ENCODE results near the gene ACSF2.
A peak's percentile ranks its signal among the peaks of the same experiment; 100 is the strongest.
"Not testable (repeated sequence)": the region's sequence is repeated elsewhere in the genome, so short reads cannot be mapped to it uniquely, and the experiment has no call there.

ACSF2 gene

DNA sequence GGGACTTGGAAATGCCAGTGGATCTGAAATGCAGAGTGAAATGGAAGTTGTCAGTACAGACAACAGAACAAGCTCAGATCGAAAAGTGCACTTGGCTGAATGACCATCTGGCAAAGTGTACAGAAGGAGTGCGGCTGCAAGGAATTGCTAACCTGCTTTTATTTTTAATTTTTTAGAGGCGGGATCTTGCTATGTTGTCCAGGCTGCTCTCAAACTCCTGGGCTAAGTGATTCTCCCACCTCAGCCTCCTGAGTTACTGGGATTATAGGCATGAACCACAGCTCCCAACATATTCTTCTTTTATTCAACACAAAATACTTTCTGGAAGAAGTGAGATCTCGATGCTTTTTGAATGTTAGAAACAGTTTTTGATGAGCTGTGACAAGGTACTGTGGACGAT lies 32.3 kb upstream of the ACSF2 start:
- no peaks in the 10 kb centered on the region for H3K9me3 ChIP-seq (ENCODE audit: control insufficient read depth in 2 of 2, low read length in 2 of 2)
- peaks cover 21% of the 10 kb centered on the region for H3K4me1 ChIP-seq (ENCODE audit: control insufficient read depth, insufficient read depth, low read length)
- peaks cover 48 to 53% of the 10 kb centered on the region in 2 donors for H3K36me3 ChIP-seq (ENCODE audit: control insufficient read depth in 2 of 2, insufficient read depth in 2 of 2, low read length in 2 of 2)
- H3K27ac ChIP-seq (ENCODE audit: low read length): no peak overlapping the region
- H3K4me3 ChIP-seq (ENCODE audit: low read length in 2 of 2): no peak overlapping the region
- H3K9ac ChIP-seq (ENCODE audit: low read length in 2 of 2): no peak overlapping the region
- no peaks in the 10 kb centered on the region for H3K27me3 ChIP-seq (ENCODE audit: control insufficient read depth in 1 of 2, insufficient read depth in 2 of 2, low read length in 2 of 2)

DNA sequence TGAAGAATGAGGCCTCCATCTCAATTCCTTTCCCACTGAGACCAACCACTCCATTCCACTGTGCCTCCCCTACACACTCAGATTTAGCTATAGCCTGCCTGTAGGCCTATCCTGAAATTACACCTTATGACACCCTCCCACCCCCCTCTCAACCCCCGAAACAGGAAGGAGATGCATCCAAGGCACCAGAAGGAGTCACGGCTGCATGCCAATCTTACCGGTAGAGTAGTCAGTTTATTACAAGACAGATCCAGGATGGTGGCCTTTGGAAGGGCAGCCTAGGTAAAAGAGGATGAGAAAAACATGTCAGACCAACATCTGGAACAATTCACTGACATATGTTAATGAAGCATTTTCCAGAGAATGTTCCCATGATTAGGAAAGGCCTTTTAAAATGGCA lies 31.3 kb upstream of the ACSF2 start:
- Histone ChIP-seq H3K36me3 (ENCODE audit: control insufficient read depth in 2 of 2, insufficient read depth in 2 of 2, low read length in 2 of 2) (peaks cover 39 to 43% of the 10 kb centered on the region in 2 donors), H3K27me3 (ENCODE audit: control insufficient read depth in 1 of 2, insufficient read depth in 2 of 2, low read length in 2 of 2) (no peaks in the 10 kb centered on the region), H3K9me3 (ENCODE audit: control insufficient read depth in 2 of 2, low read length in 2 of 2) (no peaks in the 10 kb centered on the region), H3K4me1 (ENCODE audit: control insufficient read depth, insufficient read depth, low read length) (peaks cover 21% of the 10 kb centered on the region), H3K9ac (ENCODE audit: low read length in 2 of 2) (no peak overlapping the region), H3K4me3 (ENCODE audit: low read length in 2 of 2) (no peak overlapping the region), H3K27ac (ENCODE audit: low read length) (no peak overlapping the region)

DNA sequence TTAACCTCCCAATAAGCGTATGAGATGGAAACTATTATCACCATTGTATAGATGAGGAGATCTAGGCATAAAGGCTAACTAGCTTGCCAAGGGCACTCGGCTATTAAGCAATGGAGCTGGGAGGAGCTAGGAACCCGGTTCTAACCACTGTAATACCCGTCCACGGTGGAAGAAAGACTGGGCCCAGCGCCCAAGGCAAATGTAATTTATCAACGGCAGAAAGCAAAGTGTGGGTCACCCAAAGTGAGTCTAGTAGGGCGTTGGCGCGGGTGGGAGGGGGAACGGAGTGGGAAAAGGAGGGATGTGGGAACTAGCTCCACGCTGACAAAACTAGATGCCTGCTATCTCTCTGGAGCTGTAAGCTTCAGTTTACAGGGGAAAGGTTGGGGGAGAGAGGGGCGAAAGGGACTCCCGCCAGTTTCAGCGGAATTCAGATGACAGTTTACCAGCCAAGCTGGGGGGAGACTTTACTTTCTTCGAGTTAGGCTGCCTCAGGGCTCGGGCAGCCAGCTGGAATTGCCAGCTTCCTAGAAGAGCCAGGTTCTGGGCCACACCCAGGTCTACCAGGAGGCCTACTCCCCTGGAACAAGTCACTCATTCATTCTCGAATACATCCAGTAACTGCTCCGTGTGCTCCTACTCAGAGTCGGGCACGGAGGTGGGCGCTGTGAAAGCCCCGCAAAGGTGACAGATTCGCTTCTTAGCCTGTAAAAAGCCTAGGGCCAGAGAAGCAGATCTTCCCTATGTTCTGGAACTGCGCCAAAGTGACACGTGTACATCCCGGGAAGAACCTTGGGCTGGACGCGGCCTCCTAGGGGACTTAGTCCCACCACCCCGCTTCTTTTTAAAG lies 29.5 kb upstream of the ACSF2 start:
- H3K4me3 ChIP-seq (ENCODE audit: low read length in 2 of 2): peak overlapping the region; percentile 95 to 96

DNA sequence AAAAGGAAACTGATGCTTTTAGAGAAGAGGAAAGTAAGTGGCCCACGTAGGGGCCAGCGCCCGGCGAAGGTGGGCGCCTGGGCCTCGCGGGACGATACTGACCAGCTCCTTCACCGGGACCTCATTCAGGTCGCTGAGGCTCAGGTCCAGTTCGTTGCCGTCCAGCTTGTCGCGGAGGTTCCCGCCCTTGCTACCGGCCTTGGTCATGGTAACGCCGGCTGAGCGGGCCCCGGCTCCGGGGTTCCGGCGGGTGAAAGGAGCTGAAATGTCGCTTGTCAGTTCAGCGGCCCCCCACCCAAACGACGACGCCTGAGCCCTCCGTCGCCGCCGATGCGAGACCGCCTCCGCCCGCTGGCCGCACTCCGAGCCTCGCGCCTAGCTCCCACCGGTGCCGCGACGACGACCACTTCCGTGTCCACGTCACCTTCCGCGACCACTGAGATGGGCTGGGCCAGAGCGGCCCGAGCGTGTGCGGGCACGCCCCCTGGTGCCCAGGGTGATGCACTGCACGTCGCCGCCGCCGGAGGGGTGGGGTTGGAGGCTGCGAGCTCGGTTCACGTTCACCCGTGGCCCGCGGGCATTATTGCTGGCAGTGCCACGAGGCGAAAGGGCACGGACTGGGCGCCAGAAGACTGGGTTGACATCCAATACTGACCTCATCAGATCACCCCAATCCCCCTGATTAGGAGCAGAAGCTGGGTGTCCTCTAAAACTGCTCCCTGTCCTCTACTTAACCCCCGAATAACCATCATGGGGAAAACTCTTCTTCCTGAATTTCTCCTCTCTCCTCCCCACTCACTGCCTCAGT lies 28.7 kb upstream of the ACSF2 start, which contains the start of gene LRRC59:
Gene LRRC59 (minus strand): TSS at position 413 of the 808 bp plus-strand sequence. CDS start 206 bp downstream, at position 207.
- H3K27ac ChIP-seq (ENCODE audit: low read length): peak within 1 kb of the TSS; percentile 41
- peaks cover 22 to 26% of the 10 kb centered on the region in 2 donors for H3K36me3 ChIP-seq (ENCODE audit: control insufficient read depth in 2 of 2, insufficient read depth in 2 of 2, low read length in 2 of 2)
- peaks cover 21% of the 10 kb centered on the region for H3K4me1 ChIP-seq (ENCODE audit: control insufficient read depth, insufficient read depth, low read length)
- H3K4me3 ChIP-seq (ENCODE audit: low read length in 2 of 2): peak within 1 kb of the TSS; percentile 95 to 96
- no peaks in the 10 kb centered on the region for H3K27me3 ChIP-seq (ENCODE audit: control insufficient read depth in 1 of 2, insufficient read depth in 2 of 2, low read length in 2 of 2)
- H3K9ac ChIP-seq (ENCODE audit: low read length in 2 of 2): peak within 1 kb of the TSS; percentile 90 to 94
- no peaks in the 10 kb centered on the region for H3K9me3 ChIP-seq (ENCODE audit: control insufficient read depth in 2 of 2, low read length in 2 of 2)

More for the DNA sequence above, 29.5 kb upstream of the ACSF2 start:
- Histone ChIP-seq H3K27me3 (ENCODE audit: control insufficient read depth in 1 of 2, insufficient read depth in 2 of 2, low read length in 2 of 2) (no peaks in the 10 kb centered on the region), H3K36me3 (ENCODE audit: control insufficient read depth in 2 of 2, insufficient read depth in 2 of 2, low read length in 2 of 2) (peaks cover 30 to 32% of the 10 kb centered on the region in 2 donors), H3K4me1 (ENCODE audit: control insufficient read depth, insufficient read depth, low read length) (peaks cover 21% of the 10 kb centered on the region), H3K9me3 (ENCODE audit: control insufficient read depth in 2 of 2, low read length in 2 of 2) (no peaks in the 10 kb centered on the region), H3K9ac (ENCODE audit: low read length in 2 of 2) (peak overlapping the region; percentile 90 to 94), H3K27ac (ENCODE audit: low read length) (no peak overlapping the region)

DNA sequence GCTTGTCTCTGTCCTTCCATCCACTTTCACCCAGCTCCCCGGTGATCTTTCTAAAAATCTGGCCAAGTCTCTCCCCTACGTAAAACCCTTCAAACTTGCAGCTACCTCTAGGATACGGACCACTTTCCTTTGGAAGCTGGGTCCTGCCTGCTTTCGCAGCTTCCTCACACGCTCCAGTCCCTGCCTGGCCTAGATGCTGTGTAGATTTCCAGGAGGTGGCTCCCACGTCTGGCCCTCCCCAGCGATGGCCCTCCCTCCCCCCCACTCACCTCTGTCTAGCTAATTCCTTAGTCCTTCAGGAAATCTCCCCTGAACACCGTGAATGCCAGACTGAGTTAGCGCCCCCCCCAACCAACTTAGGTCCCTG lies 28.1 kb upstream of the ACSF2 start:
- Histone ChIP-seq H3K4me3 (ENCODE audit: low read length in 2 of 2) (peak overlapping the region; percentile 95 to 96), H3K27me3 (ENCODE audit: control insufficient read depth in 1 of 2, insufficient read depth in 2 of 2, low read length in 2 of 2) (no peaks in the 10 kb centered on the region), H3K27ac (ENCODE audit: low read length) (no peak overlapping the region), H3K36me3 (ENCODE audit: control insufficient read depth in 2 of 2, insufficient read depth in 2 of 2, low read length in 2 of 2) (peaks cover 16 to 20% of the 10 kb centered on the region in 2 donors), H3K9ac (ENCODE audit: low read length in 2 of 2) (peak overlapping the region; percentile 60 to 94), H3K4me1 (ENCODE audit: control insufficient read depth, insufficient read depth, low read length) (peaks cover 21% of the 10 kb centered on the region), H3K9me3 (ENCODE audit: control insufficient read depth in 2 of 2, low read length in 2 of 2) (no peaks in the 10 kb centered on the region)

DNA sequence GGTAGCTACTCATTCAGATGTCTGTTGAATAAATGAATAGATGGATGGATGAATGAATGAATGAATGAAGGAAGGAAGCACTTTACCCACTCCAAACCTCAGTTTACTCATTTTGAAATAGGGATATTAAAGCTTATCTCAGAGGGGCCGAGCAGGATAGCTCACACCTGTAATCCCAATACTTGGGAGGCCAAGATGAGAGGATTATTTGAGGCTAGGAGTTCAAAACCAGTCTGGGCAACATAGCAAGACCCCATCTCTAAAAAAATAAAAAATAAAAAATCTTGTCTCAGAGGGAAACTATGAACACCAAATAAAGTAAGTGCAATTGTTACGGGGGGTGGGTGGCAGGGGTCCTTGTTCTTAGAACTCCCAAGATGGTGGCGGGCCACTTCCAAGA lies 27.3 kb upstream of the ACSF2 start:
- peaks cover 21% of the 10 kb centered on the region for H3K4me1 ChIP-seq (ENCODE audit: control insufficient read depth, insufficient read depth, low read length)
- peaks cover 9 to 13% of the 10 kb centered on the region in 2 donors for H3K36me3 ChIP-seq (ENCODE audit: control insufficient read depth in 2 of 2, insufficient read depth in 2 of 2, low read length in 2 of 2)
- H3K9me3 ChIP-seq (ENCODE audit: control insufficient read depth in 2 of 2, low read length in 2 of 2); H3K27ac ChIP-seq (ENCODE audit: low read length); H3K4me3 ChIP-seq (ENCODE audit: low read length in 2 of 2); H3K27me3 ChIP-seq (ENCODE audit: control insufficient read depth in 1 of 2, insufficient read depth in 2 of 2, low read length in 2 of 2); H3K9ac ChIP-seq (ENCODE audit: low read length in 2 of 2): not testable (repeated sequence)

DNA sequence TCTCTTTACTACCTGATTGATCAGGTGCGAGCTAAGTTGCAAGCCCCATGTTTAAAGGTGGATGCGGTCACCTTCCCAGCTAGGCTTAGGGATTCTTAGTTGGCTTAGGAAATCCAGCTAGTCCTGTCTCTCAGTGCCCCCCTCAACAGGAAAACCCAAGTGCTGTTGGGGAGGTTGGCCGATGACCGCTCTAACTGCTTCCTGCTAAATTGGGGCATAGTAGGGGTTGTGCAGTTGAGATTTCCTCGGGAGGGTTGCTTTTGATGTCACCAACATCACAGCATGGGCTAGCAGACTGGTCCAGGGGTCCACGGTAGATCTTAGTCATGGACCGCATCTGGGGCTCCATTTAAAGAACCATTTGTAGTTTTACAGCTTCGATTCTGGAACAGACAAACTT lies 26.4 kb upstream of the ACSF2 start:
- not testable (repeated sequence) for H3K9me3 ChIP-seq (ENCODE audit: control insufficient read depth in 2 of 2, low read length in 2 of 2); H3K36me3 ChIP-seq (ENCODE audit: control insufficient read depth in 2 of 2, insufficient read depth in 2 of 2, low read length in 2 of 2); H3K9ac ChIP-seq (ENCODE audit: low read length in 2 of 2); H3K27me3 ChIP-seq (ENCODE audit: control insufficient read depth in 1 of 2, insufficient read depth in 2 of 2, low read length in 2 of 2); H3K4me3 ChIP-seq (ENCODE audit: low read length in 2 of 2); H3K27ac ChIP-seq (ENCODE audit: low read length)
- H3K4me1 ChIP-seq (ENCODE audit: control insufficient read depth, insufficient read depth, low read length): peaks cover 21% of the 10 kb centered on the region

DNA sequence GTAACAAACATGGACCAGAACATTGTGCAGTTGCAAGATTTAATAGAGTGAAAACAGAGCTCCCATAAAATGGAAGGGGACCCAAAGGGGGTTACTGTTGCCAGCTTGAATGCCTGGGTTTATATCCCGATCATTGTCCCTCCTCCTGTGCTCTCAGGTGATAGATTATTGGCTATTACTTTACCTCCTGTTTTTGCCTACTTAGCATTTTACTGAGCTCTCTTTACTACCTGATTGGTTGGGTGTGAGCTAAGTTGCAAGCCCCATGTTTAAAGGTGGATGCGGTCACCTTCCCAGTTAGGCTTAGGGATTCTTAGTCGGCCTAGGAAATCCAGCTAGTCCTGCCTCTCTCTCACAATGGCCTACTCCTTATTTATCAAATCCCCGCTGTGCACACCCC lies 20.7 kb upstream of the ACSF2 start:
- H3K4me1 ChIP-seq (ENCODE audit: control insufficient read depth, insufficient read depth, low read length); H3K27me3 ChIP-seq (ENCODE audit: control insufficient read depth in 1 of 2, insufficient read depth in 2 of 2, low read length in 2 of 2); H3K27ac ChIP-seq (ENCODE audit: low read length); H3K36me3 ChIP-seq (ENCODE audit: control insufficient read depth in 2 of 2, insufficient read depth in 2 of 2, low read length in 2 of 2); H3K9ac ChIP-seq (ENCODE audit: low read length in 2 of 2); H3K4me3 ChIP-seq (ENCODE audit: low read length in 2 of 2); H3K9me3 ChIP-seq (ENCODE audit: control insufficient read depth in 2 of 2, low read length in 2 of 2): not testable (repeated sequence)

DNA sequence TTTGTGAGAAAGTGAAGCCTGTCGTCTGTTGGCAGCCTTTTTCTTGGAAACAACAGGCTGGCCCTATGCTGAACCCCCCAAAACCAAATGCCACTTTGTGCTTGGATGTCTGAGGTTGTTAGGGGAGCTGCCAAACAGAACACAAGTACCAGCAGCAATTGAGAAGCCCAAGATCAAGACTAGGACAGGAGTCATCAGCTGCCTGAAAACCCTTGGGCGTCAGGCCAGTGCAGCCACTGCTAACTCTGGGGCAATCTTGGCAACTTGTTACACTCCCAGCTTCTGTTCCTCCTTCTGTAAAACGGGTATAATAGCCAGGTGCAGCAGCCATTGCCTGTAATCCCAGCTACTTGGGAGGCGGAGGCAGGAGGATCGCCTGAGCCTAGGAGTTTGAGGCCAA lies 19.4 kb upstream of the ACSF2 start:
- H3K9me3 ChIP-seq (ENCODE audit: control insufficient read depth in 2 of 2, low read length in 2 of 2): no peaks in the 10 kb centered on the region
- no peaks in the 10 kb centered on the region for H3K4me1 ChIP-seq (ENCODE audit: control insufficient read depth, insufficient read depth, low read length)
- H3K4me3 ChIP-seq (ENCODE audit: low read length in 2 of 2): no peak overlapping the region
- H3K27ac ChIP-seq (ENCODE audit: low read length): no peak overlapping the region
- peaks cover 3 to 8% of the 10 kb centered on the region in 2 donors for H3K27me3 ChIP-seq (ENCODE audit: control insufficient read depth in 1 of 2, insufficient read depth in 2 of 2, low read length in 2 of 2)
- H3K36me3 ChIP-seq (ENCODE audit: control insufficient read depth in 2 of 2, insufficient read depth in 2 of 2, low read length in 2 of 2): no peaks in the 10 kb centered on the region
- H3K9ac ChIP-seq (ENCODE audit: low read length in 2 of 2): no peak overlapping the region

DNA sequence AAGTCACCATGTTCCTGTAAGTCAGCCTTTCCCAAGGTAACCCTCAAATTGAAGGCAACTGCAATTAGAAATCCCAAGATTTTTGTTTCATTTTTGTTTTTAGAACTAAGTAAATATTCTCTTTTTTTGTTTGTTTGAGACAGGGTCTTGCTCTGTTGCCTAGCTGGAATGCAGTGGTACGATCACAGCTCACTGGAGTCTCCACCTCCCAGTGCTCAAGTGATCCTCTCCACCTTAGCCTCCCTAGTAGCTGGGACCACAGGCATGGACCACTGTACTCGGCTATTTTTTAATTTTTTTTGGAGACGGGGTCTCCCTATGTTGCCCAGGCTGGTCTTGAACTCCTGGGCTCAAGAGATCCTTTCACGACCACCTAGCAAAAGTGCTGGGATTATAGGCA lies 18.1 kb upstream of the ACSF2 start:
- H3K9ac ChIP-seq (ENCODE audit: low read length in 2 of 2): no peak overlapping the region
- H3K27ac ChIP-seq (ENCODE audit: low read length): no peak overlapping the region
- H3K36me3 ChIP-seq (ENCODE audit: control insufficient read depth in 2 of 2, insufficient read depth in 2 of 2, low read length in 2 of 2): no peaks in the 10 kb centered on the region
- no peaks in the 10 kb centered on the region for H3K4me1 ChIP-seq (ENCODE audit: control insufficient read depth, insufficient read depth, low read length)
- H3K9me3 ChIP-seq (ENCODE audit: control insufficient read depth in 2 of 2, low read length in 2 of 2): no peaks in the 10 kb centered on the region
- peaks cover 3 to 8% of the 10 kb centered on the region in 2 donors for H3K27me3 ChIP-seq (ENCODE audit: control insufficient read depth in 1 of 2, insufficient read depth in 2 of 2, low read length in 2 of 2)
- H3K4me3 ChIP-seq (ENCODE audit: low read length in 2 of 2): no peak overlapping the region
